HG03066 (cell line): ENCODE results near the gene TNFRSF25.
"Not testable (repeated sequence)": the region's sequence is repeated elsewhere in the genome, so short reads cannot be mapped to it uniquely, and the experiment has no call there.

Experiments used
- ATAC-seq: cut with Tn5 transposase; IDR thresholded peaks from one replicate; pipeline ENCODE4 v1.9.1; 2021; ENCODE audit warnings: low read depth; ENCODE audit not compliant: unreplicated experiment

Gene TNFRSF25

GRCh38 chr1:6437012-6437700 lies 28.8 kb downstream of the TNFRSF25 start:
- not testable (repeated sequence) for ATAC-seq

DNA sequence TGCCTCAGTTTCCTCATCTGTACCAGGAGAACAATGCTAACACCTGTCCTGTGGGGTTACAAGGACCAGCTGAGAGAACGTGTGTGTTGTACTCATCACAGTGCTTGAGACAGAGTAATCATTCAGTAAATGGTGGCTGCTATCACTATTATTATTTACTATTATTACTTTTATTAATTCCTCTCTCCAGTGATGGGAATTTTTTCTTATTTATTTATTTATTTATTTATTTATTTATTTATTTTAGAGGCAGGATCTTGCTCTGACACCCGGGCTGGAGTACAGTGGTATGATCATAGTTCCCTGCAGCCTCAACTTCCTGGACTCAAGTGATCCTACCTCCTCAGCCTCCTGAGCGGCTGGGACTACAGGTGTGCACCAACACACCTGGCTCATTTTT lies 29.7 kb downstream of the TNFRSF25 start:
- not testable (repeated sequence) for ATAC-seq

DNA sequence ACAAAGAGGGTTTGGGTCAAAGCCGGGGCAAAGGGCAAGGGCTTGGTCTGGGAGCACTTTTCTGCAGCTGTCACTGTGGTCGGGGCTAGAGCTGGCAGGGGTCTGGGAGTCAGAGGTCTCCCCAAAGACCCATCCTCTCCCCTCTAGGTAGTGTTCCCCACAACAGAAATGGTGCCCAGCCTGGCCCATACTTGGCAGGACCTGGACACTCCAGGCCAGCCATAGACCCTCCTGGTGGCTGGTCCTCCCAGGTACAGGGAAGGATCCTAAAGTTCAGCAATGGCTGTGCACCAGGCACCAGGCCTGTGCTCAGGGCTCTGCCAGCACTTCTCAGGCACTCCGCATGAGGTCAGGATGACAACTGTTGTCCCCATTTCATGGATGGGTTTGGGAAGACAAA lies 30.4 kb downstream of the TNFRSF25 start:
- ATAC-seq = no peak

- ATAC-seq = no peak
Observed at GRCh38 chr1:6435129-6435528, 30.8 kb downstream of the TNFRSF25 start.

DNA sequence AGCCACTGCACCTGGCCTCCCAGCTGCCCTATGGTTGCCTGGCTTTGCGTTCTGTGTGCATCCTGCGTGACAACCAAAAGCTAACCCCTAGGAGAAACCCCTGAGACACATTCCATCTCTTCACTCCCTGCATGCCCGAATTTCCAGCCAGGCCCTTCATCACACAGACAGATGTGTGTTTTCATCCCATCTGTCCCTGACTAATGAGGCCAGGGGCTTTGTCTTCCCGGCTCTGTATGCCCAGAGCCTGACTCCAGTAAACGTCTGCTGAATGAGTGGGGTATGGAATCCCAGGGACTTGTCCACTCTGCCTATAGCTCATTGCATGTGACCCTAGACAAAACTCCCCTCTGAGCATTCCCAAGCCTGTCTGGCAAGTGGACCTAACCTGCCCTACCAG lies 31.8 kb downstream of the TNFRSF25 start:
- ATAC-seq = no peak

- not testable (repeated sequence) for ATAC-seq
Observed at GRCh38 chr1:6431645-6432579, 34.1 kb downstream of the TNFRSF25 start.

DNA sequence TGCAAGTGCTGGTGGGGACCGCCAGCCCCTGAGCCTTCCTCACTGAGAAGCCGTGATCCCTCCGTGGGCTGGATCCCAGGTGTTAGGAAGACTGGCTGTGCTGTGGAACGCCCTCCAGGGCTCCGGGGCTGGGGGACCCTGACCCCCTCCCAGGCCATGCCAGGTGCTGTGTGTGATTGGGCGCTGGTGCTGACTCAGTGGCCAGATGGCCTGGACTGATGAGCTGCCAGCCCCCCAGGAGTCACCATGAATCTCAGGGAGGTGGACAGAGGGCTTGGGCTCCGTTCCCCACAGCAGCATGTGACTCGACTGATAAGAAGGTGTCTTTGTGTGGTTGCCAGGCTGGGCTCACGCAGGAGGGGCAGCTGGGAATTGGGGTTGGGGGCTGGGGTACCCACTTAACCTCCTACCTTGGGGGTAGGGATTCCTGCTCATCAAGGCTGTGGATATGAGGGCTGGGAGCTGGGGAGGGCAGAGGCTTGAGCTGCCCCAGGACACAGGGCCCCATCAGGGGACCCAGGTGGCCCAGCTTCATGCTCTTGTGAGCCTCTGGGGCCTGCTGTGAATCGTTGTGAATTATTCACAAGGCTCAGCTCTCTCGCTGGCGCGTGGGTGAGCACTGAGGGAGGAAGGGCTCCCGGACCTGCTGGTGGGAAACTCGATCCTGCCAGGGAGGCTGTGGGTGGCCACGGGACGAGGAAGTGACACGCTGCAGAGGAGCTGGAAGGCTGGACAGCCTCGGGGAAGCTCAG lies 36.1 kb downstream of the TNFRSF25 start:
- not testable (repeated sequence) for ATAC-seq

- not testable (repeated sequence) for ATAC-seq
Observed at GRCh38 chr1:6428453-6428852, 37.5 kb downstream of the TNFRSF25 start.

- ATAC-seq = no peak
Observed at GRCh38 chr1:6427441-6428390, 38.3 kb downstream of the TNFRSF25 start.

GRCh38 chr1:6426972-6427350 lies 39.0 kb downstream of the TNFRSF25 start:
- no peak for ATAC-seq

- ATAC-seq = no peak
Observed at GRCh38 chr1:6426277-6426971, 39.5 kb downstream of the TNFRSF25 start.

DNA sequence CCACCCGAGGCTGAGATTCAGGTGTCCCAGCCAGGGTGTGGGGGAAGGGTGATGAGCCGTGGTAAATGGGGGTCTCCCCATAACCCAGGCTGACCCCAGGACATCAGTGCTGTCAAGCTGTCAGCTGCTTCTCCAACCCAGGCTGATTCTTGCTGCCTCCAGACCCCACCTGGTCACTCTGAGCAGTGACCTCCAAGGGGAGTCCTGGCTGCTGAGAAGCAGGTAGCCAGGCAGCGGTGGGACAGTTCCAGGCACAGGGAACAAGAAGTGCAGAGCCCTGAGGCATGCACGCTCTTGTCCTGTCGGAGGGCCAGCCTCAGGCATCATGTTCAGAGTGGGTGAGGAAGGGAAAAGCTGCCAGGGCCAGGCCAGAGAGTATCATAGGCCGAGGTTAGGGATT lies 40.3 kb downstream of the TNFRSF25 start:
- ATAC-seq = no peak

DNA sequence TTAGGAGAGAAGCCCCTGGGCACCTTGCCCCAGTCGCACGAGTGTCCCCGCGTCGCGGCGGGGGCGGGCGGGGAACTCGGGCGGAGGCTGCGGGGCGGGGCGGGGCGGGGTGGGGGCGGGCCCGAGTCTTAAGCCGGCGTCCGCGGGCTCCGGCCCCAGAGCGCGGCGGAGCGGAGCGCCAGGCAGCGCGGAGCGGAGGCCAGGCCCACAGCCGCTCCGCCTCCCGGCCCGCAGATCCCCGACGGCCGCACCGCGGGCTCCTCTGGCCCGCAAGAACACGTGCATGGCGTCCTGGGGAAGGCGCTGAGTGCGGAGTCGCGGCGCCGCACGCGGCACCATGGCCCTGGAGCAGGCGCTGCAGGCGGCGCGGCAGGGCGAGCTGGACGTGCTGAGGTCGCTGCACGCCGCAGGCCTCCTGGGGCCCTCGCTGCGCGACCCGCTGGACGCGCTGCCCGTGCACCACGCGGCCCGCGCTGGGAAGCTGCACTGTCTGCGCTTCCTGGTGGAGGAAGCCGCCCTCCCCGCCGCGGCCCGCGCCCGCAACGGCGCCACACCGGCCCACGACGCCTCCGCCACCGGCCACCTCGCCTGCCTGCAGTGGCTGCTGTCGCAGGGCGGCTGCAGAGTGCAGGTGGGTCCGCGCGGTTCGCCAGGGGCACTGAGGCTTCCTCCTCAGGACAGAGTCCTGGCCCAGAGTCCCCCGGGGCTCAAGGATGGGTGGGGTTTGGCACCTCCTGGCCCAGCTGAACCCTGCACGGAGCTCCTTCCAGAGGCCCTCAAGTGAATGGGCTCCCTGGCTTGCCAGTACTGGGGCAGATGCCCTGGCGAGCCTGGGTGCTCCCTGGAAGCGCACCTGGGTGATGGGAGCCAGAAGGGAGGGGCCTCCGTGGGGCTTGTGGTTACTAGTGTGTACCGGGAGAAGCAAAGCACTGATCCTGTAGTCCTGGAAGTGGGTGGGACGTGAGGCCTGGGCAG lies 41.1 kb downstream of the TNFRSF25 start, which contains the start of gene ESPN:
ESPN (plus strand) TSS at position 158 of the 975 bp plus-strand sequence; CDS start at position 338, 180 bp downstream.
- no peak for ATAC-seq

- ATAC-seq = no peak
Observed at GRCh38 chr1:6424000-6424565, 41.9 kb downstream of the TNFRSF25 start.

DNA sequence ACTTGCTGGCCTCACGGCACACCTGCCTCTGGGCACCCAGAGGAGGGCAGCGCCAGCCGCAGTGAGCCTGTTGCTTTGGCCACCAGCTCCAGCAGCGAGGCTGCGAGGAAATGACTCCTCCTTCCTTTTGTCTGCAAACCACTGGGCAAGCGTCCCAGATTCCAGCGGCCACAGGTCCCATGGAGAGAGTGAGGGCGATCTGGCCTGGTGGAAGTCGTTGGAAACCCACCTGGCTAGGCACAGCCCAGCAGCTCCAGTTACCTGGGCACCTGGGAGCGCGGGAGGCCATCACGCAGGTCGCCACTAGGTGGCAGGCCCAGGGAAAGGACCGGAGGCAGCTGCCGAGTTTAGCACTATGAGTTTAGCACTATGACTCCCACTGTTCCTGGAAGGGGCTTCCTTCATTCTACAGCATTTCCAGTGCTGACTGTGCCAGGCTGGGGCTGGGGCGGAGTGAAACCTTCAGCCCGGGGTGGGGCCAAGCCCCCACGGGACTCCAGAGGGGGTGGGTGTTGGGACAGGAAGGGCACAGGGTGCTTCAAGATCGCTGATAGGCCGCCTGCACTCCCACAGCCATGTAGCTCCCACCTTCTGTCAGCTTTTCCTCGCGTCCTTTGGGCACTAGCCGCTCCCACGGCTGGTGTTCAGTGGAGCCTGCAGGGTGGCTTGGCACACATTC lies 42.5 kb downstream of the TNFRSF25 start:
- ATAC-seq = no peak

- no peak for ATAC-seq
Observed at GRCh38 chr1:6421266-6421665, 44.7 kb downstream of the TNFRSF25 start.

GRCh38 chr1:6420454-6421042 lies 45.4 kb downstream of the TNFRSF25 start:
- ATAC-seq = no peak
